Central memory CD4-positive, alpha-beta T cell (primary cell): Measurements from ENCODE around the gene FBXO36.
A peak's percentile ranks its signal among the peaks of the same experiment; 100 is the strongest.
"Not testable (repeated sequence)": the region's sequence is repeated elsewhere in the genome, so short reads cannot be mapped to it uniquely, and the experiment has no call there.

Source experiments
- DNase-seq: peaks from one replicate; pipeline ENCODE4 v3.0.0; 2022
- total RNA-seq, 3 experiments: gene quantifications; one replicate each; lab custom pipeline; 2026; lab: John Stamatoyannopoulos, UW

FBXO36 gene
- 0.81 to 1.9 (median 1.8) reads per million in 3 experiments for total RNA-seq

DNA sequence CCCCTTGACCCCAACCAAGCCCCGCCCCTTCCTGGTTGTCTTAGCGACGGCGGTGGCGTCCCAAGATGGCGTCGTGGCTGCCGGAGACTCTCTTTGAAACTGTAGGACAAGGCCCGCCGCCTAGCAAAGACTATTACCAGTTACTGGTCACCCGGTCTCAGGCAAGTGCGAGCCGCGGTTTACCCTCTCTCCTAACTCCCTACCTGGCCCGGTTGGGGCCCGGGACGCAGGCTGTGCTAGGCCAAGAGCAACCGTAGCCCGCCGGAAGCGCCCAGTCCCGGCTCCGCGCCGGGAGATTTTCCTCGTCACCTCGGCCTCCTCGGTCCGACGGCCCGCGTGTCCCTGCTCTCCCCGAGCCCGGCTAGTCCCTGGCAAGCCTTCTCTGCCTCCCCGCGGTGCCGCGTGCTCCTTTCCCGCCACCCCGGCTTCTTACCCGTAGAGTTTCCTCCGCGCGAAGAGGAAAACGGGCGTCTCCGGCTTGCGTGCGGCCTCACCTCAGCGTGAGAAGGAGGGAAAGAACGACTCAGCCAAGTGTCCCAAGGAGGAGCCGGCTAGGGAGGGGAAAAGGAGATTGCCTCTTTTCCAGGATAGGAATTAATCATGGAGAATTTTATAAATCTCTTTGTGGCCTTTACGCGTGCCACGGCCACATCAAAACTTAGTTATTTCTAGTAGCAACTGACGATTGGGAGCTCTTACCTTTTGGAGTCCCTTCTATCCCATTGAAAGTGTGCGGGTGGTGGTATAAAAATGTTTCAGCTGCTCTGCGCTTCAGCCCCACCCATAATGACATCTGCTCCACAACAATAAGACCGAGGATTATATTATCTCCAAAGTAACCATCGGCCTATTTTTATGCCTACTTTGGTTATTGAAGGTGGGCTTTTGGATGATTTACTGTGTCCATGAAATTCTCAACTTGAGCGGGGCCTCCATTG lies at the start of gene FBXO36:
TSS of gene FBXO36 (plus strand) at position 55 of the 938 bp plus-strand sequence. CDS start at position 66, 11 bp downstream.
- DNase-seq: no peak

GRCh38 chr2:229873123-229873581 lies 49.2 kb upstream of the FBXO36 start:
- DNase-seq: no peak

GRCh38 chr2:229874647-229875046 lies 47.7 kb upstream of the FBXO36 start:
- no peak for DNase-seq

GRCh38 chr2:229875549-229875948 lies 46.8 kb upstream of the FBXO36 start:
- no peak for DNase-seq

- no peak for DNase-seq
Observed at GRCh38 chr2:229879191-229879950, 42.9 kb upstream of the FBXO36 start.

- no peak for DNase-seq
Observed at GRCh38 chr2:229880892-229881586, 41.3 kb upstream of the FBXO36 start.

DNA sequence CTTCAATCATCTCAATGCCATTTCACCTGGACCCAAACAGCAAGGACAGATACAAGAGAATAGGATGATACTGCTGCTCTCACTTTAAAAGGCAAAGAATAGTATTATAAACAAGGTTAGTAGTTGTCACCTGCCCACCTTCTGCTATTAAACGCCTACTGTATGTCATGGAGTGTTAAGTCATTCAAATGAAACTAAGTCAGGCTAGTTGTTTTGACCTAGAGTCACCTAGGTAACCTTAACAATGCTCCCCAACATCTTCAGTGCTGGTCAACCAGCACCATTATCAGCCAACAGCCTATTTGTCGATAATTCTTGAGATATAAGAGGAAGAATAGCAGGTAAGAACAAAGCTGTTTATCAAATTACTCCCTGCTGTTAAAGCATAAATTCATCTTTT lies 39.7 kb upstream of the FBXO36 start:
- no peak for DNase-seq

DNA sequence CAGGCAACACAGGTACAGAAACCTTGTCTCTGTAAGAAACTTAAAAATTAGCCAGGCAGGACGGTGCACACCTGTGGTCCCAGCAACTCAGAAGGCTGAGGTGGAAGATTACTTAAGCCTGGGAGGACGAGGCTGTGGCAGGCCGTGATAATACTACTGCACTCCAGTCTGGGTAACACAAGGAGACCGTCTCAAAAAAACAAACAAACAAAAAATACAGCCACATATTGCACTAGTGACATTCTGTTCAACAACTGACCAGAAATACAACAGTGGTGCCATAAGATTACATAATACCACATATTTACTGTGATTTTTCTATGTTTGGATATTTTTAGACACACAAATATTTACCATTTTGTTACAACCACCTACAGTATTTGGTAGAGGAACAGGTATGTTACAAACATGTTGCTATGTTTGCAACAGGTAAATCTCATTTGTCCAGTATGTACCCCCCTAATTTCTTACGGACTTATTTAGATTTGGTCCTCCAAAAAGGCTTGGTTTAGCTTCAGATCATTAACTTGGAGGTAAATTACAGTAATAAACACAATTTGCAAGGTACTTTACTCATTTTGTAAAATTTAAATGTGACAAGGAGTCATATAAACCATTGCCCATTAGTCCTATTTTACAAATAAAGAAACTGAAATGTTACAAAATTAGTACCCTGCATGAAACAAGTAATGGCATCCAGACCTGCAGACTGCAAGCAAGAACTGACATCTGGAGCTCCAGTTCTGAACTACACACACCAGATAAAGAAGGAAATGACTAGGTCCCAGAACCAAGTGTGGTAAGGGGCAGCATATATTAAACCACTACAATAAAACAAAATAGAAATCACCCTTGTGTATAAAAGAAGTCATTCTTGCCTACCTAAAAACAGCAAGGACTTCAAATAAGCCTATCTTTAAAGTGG lies 37.3 kb upstream of the FBXO36 start:
- DNase-seq: no peak

- no peak for DNase-seq
Observed at GRCh38 chr2:229887441-229887840, 34.9 kb upstream of the FBXO36 start.

GRCh38 chr2:229888031-229888430 lies 34.3 kb upstream of the FBXO36 start:
- DNase-seq: no peak

DNA sequence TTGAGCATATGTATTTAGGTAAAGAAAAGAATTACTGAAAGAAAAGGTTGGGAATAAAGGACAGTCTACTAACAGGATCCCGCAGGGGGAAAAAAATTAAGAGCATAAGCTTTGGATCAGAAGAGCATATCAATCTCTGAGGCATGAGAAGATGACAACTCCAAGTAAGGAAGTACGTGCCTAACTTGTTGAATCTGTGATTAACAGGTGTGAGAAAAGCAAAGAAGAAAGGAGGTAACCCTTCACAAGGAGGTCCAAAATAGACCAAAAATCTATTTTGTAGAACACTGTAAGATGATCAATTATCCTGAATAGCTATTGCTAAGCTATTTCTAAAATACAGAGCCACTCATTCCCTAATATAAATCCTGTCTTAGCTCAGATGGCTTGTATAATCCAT lies 33.3 kb upstream of the FBXO36 start:
- no peak for DNase-seq

GRCh38 chr2:229896857-229897256 lies 25.4 kb upstream of the FBXO36 start:
- no peak for DNase-seq

- no peak for DNase-seq
Observed at GRCh38 chr2:229899604-229900003, 22.7 kb upstream of the FBXO36 start.

GRCh38 chr2:229900012-229900411 lies 22.3 kb upstream of the FBXO36 start:
- no peak for DNase-seq

DNA sequence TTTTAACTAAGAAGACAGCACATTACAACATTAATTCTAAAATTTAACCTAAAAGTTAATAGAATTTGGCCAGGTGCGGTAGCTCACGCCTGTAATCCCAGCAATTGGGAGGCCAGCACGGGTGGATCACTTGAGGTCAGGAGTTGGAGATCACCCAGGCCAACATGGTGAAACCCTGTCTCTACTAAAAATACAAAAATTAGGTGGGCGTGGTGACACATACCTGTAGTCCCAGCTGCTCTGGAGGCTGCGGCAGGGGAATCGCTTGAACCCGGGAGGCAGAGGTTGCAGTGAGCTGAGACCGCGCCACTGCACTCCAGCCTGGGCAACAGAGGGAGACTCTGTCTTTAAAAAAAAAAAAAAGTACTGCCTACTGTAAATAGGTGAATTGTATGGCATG lies 21.8 kb upstream of the FBXO36 start:
- not testable (repeated sequence) for DNase-seq

DNA sequence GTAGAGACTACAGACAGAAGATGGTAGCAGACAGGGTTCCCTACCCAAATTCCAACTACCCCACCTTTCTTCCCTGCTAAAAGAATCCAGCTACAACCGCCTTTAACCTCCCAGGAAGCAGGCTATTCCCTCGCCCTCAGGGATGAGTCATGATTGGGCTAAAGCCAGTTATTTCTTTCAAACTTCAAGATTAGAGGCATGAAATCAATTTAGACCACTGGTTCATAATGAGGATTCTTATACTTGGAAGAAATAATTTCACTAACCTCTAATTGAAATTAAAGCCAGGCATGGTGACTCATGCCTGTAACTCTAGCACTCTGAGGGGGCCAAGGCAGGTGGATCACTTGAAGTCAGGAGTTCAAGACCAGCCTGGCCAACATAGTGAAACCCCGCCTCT lies 20.5 kb upstream of the FBXO36 start:
- no peak for DNase-seq

DNA sequence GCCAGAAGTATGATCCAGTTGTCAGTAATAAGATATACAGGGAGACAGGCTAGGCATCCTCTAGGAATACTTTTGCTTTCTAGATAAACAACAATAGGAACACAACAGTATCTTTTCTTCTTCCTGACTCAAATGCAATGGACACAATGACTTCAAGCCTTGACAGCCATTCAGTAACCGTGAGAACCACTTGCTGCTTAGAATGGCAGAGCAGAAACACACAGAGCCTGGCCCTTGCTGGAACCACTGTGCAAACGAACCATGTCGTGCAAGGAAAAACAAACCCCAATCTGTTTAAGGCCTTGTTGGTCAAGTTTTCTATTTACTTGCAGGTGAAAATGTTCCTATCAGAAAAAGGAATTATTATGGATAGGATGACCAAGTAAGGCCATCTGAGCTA lies 19.3 kb upstream of the FBXO36 start:
- DNase-seq: no peak

- no peak for DNase-seq
Observed at GRCh38 chr2:229905601-229906000, 16.7 kb upstream of the FBXO36 start.

- DNase-seq: no peak
Observed at GRCh38 chr2:229909090-229909489, 13.2 kb upstream of the FBXO36 start.

- DNase-seq: no peak
Observed at GRCh38 chr2:229910147-229910831, 12.0 kb upstream of the FBXO36 start.

- peak; percentile 15 for DNase-seq
Observed at GRCh38 chr2:229910832-229911412, 11.4 kb upstream of the FBXO36 start.
